Measurements from ENCODE around the gene MRPL16.

GRCh38 chr11:59785818-59786217 is 24.8 kb downstream of the MRPL16 start:
- TF ChIP-seq CTCF (IDR thresholded peaks at IDR 0.05; ENCODE audit: poor library complexity, severe bottlenecking) (no peak), RAD21 (conservative IDR thresholded peaks at IDR 0.05) (no peak)
